ENCODE results near the gene INPP5A. TPM values are rescaled to one million over a fixed set of nuclear protein-coding genes. Genes with fewer than 3 reads are reported as not detected.
"Not testable (repeated sequence)": the region's sequence is repeated elsewhere in the genome, so short reads cannot be mapped to it uniquely, and the experiment has no call there.

INPP5A gene
- total RNA-seq, 1 donor from 2014 or later: 36.4 TPM

DNA sequence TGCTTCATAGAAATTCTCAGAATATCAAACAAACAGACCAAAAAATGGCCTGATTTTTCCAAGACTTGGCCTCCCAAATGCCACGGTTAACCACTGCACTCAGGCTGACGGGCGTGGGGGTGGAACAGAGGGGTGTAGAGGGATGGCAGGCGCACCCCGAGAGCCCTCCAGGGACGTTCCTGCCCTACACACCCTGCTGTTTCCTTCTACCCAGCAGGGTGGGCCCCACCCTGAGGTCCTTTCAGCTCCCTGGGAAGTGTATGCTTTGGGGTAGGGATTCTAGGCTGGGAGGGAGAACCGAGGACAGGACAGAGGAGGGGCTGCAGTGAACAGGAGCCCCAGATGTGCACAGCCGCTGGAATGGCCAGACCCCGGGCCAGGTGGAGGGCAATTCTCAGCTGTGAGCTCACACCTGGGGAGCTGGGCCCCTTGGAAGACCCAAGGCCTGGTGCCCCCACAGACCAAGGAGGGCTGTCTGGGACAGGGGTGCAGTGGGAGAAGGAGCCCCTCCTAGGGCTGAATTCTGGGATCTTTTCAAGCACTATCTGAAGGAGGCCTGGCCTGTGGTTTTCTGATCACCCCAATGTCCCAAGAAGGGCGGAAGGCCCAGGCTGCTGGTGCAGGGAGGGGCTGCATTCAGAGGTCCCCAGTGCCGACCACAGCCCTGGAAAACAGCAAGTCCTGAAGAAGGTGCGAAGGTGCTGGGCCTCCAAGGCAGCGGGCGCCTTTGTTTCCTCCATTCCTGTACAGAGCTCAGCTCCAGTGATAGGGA lies 32.9 kb upstream of the INPP5A start:
- H3K27me3 Mint-ChIP-seq (ENCODE audit: unreplicated experiment): peaks cover 30% of the 10 kb centered on the region
- no peaks in the 10 kb centered on the region for H3K36me3 Mint-ChIP-seq (ENCODE audit: unreplicated experiment)
- peaks cover 15% of the 10 kb centered on the region for H3K4me1 Mint-ChIP-seq (ENCODE audit: unreplicated experiment)

DNA sequence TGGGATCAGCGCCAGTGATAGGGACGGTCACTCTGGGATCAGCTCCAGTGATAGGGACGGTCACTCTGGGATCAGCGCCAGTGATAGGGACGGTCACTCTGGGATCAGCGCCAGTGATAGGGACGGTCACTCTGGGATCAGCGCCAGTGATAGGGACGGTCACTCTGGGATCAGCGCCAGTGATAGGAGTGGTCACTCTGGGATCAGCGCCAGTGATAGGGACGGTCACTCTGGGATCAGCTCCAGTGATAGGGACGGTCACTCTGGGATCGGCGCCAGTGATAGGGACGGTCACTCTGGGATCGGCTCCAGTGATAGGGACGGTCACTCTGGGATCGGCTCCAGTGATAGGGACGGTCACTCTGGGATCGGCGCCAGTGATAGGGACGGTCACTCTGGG lies 32.0 kb upstream of the INPP5A start:
- Mint-ChIP-seq H3K4me1 (ENCODE audit: unreplicated experiment) (peaks cover 13% of the 10 kb centered on the region), H3K27me3 (ENCODE audit: unreplicated experiment) (peaks cover 27% of the 10 kb centered on the region)
- not testable (repeated sequence) for H3K27ac Mint-ChIP-seq (ENCODE audit: unreplicated experiment); H3K9me3 Mint-ChIP-seq (ENCODE audit: unreplicated experiment); H3K36me3 Mint-ChIP-seq (ENCODE audit: unreplicated experiment); DNase-seq (ENCODE audit: extremely low spot score, unreplicated experiment); H3K4me3 Mint-ChIP-seq (ENCODE audit: unreplicated experiment)

More for the DNA sequence above, 32.9 kb upstream of the INPP5A start:
- no peak overlapping the region for H3K4me3 Mint-ChIP-seq (ENCODE audit: unreplicated experiment)
- H3K27ac Mint-ChIP-seq (ENCODE audit: unreplicated experiment): no peak overlapping the region
- TF ChIP-seq, protein P1, sequence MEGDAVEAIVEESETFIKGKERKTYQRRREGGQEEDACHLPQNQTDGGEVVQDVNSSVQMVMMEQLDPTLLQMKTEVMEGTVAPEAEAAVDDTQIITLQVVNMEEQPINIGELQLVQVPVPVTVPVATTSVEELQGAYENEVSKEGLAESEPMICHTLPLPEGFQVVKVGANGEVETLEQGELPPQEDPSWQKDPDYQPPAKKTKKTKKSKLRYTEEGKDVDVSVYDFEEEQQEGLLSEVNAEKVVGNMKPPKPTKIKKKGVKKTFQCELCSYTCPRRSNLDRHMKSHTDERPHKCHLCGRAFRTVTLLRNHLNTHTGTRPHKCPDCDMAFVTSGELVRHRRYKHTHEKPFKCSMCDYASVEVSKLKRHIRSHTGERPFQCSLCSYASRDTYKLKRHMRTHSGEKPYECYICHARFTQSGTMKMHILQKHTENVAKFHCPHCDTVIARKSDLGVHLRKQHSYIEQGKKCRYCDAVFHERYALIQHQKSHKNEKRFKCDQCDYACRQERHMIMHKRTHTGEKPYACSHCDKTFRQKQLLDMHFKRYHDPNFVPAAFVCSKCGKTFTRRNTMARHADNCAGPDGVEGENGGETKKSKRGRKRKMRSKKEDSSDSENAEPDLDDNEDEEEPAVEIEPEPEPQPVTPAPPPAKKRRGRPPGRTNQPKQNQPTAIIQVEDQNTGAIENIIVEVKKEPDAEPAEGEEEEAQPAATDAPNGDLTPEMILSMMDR (IDR thresholded peaks at IDR 0.05): no peak
- H3K9me3 Mint-ChIP-seq (ENCODE audit: unreplicated experiment): no peaks in the 10 kb centered on the region
- no peak for DNase-seq (ENCODE audit: extremely low spot score, unreplicated experiment)

DNA sequence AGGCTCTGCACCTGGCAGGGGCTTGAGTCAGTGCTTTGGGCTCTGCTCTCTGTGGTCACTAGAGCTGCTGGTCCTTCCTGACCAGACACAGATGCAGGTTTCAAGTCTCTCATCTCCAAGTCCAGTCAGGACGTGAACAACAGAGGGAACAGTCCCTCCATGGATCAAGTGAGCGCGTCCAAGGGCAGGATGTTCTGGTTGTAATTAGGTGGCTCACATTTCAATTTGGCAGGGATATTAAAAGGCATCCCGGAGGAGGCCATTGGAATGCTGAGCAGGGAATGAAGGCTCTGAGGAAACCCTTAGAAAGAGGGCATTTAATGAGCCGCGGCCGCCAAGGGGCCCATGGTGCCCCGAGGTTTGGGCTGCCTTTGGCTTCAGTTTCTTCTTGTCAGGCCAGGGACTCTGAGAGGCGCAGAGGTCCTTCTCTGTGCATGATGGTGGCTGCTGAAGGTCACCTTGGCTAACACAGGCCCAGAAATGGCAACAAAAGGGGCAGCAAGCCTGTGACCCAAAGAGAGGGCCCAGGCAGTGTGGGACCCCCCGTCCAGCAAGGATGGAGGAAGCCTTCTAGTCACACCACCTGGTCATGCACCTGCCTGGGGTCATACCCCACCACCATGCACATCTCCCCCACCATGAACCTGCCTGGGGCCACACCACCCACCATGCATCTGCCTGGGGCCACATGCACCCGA lies 30.7 kb upstream of the INPP5A start:
- Mint-ChIP-seq H3K9me3 (ENCODE audit: unreplicated experiment) (no peaks in the 10 kb centered on the region), H3K27ac (ENCODE audit: unreplicated experiment) (no peak overlapping the region), H3K27me3 (ENCODE audit: unreplicated experiment) (peaks cover 27% of the 10 kb centered on the region), H3K36me3 (ENCODE audit: unreplicated experiment) (no peaks in the 10 kb centered on the region), H3K4me1 (ENCODE audit: unreplicated experiment) (peaks cover 8% of the 10 kb centered on the region), H3K4me3 (ENCODE audit: unreplicated experiment) (no peak overlapping the region)
- TF ChIP-seq, protein P1 (IDR thresholded peaks at IDR 0.05): no peak
- no peak for DNase-seq (ENCODE audit: extremely low spot score, unreplicated experiment)

DNA sequence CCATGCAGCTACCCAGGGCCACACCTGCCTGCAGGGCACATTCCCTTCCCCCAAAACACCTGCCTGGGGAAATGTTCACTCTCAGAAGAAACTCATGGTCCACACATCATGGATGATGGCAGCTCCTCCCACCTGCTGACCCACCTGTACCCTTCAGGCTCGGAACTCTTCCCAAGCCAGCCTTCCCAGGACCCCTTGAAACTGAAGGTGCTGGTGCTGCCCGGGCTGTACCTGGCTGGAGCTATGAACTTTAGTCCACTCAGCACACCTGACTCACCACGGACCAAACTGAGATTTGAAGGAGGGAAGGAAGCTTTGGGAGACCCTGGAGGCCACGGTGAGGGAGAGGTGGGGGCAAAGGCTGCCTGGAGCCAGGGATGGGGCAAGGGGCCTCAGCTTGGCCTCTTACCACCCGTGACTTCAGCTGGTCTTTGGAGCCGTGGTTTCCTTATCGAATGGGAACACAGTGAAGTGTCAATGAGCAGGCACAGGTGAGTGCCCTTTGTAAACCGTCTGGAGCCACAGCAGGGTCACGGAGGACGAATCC lies 30.1 kb upstream of the INPP5A start:
- TF ChIP-seq, protein P1 (IDR thresholded peaks at IDR 0.05): no peak
- peaks cover 21% of the 10 kb centered on the region for H3K27me3 Mint-ChIP-seq (ENCODE audit: unreplicated experiment)

DNA sequence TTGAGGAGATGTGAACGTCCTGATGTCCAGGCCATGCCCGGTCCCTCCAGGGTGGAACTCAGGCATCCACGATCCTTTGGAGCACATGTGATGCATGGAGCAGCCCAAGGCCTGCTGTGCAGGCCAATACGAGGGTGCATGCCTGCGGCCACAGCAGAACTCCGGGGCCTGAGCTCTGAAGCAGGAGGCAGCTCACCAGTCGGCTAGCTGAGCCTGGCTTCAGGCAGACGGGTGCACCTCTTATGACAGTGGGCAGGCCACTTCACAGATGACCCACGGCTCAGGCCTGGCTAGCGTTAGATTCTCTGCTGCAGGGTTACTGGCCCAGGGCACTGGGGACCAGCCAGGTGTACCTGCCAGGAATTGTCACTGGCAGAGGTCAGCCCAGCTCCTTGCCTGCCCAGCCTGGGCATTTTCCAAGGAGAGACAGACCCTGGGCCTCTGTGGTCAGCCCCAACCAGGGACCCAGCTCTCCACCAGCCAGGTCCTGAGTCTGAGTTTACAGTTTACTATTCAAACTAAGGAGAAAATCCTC lies 29.6 kb upstream of the INPP5A start:
- DNase-seq (ENCODE audit: extremely low spot score, unreplicated experiment): no peak

More for the DNA sequence above, 30.1 kb upstream of the INPP5A start:
- no peak for DNase-seq (ENCODE audit: extremely low spot score, unreplicated experiment)
- Mint-ChIP-seq H3K27ac (ENCODE audit: unreplicated experiment) (no peak overlapping the region), H3K4me3 (ENCODE audit: unreplicated experiment) (no peak overlapping the region), H3K36me3 (ENCODE audit: unreplicated experiment) (no peaks in the 10 kb centered on the region), H3K4me1 (ENCODE audit: unreplicated experiment) (peaks cover 8% of the 10 kb centered on the region), H3K9me3 (ENCODE audit: unreplicated experiment) (no peaks in the 10 kb centered on the region)

More for the DNA sequence above, 29.6 kb upstream of the INPP5A start:
- no peaks in the 10 kb centered on the region for H3K9me3 Mint-ChIP-seq (ENCODE audit: unreplicated experiment)
- H3K4me1 Mint-ChIP-seq (ENCODE audit: unreplicated experiment): peaks cover 8% of the 10 kb centered on the region
- H3K27me3 Mint-ChIP-seq (ENCODE audit: unreplicated experiment): peaks cover 16% of the 10 kb centered on the region
- H3K27ac Mint-ChIP-seq (ENCODE audit: unreplicated experiment): no peak overlapping the region
- no peaks in the 10 kb centered on the region for H3K36me3 Mint-ChIP-seq (ENCODE audit: unreplicated experiment)
- H3K4me3 Mint-ChIP-seq (ENCODE audit: unreplicated experiment): no peak overlapping the region
- TF ChIP-seq, protein P1 (IDR thresholded peaks at IDR 0.05): no peak

Data from osteocyte (in vitro differentiated cells).